Breast epithelium (tissue), 3 donors: ENCODE measurements around the gene CAV1.

Source experiments
- POLR2A ChIP-seq: fragments of 450-650 bp; IDR thresholded peaks from one replicate; pipeline ENCODE4 v1.6.1; 2016; ENCODE audit warnings: antibody characterized with exemption, mild to moderate bottlenecking, moderate library complexity
- POLR2AphosphoS5 ChIP-seq, 3 donors: sonication (generic); formaldehyde crosslinking; IDR thresholded peaks; one replicate each; pipeline ENCODE4 v1.6.1; 2017; ENCODE audit warnings: antibody characterized with exemption in 3 of 3
- TF ChIP-seq, protein P1 (sequence below), 3 donors: fragments of 450-650 bp; IDR thresholded peaks; one replicate each; pipeline ENCODE4 v1.5.1; 2016 to 2017; ENCODE audit warnings: antibody characterized with exemption in 3 of 3, mild to moderate bottlenecking in 3 of 3, moderate library complexity in 3 of 3

DNA sequence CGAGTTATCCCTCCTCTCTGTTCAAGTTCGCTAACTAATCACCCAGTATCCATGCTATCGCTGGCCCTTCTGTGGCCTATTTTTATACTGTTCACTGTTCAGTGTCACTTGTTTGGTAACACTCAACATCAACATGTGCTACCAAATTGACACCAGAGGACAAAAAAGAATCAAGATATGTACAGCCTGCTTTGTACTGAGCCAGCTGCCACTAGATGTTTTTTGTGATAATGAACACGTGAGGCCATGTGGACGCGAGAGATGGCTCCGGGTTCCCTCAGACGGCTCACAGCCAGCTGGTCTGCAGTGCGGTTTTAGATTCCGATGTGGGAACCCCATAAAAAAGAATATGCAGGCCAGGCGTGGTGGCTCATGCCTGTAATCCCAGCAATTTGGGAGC is 21.2 kb downstream of the CAV1 start:
- TF ChIP-seq, protein P1, sequence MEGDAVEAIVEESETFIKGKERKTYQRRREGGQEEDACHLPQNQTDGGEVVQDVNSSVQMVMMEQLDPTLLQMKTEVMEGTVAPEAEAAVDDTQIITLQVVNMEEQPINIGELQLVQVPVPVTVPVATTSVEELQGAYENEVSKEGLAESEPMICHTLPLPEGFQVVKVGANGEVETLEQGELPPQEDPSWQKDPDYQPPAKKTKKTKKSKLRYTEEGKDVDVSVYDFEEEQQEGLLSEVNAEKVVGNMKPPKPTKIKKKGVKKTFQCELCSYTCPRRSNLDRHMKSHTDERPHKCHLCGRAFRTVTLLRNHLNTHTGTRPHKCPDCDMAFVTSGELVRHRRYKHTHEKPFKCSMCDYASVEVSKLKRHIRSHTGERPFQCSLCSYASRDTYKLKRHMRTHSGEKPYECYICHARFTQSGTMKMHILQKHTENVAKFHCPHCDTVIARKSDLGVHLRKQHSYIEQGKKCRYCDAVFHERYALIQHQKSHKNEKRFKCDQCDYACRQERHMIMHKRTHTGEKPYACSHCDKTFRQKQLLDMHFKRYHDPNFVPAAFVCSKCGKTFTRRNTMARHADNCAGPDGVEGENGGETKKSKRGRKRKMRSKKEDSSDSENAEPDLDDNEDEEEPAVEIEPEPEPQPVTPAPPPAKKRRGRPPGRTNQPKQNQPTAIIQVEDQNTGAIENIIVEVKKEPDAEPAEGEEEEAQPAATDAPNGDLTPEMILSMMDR (IDR thresholded peaks at IDR 0.05): no peak
- no peak for TF ChIP-seq POLR2A
- TF ChIP-seq POLR2AphosphoS5 (IDR thresholded peaks at IDR 0.05): no peak
